AML-193 (cell line): ENCODE data around the gene LENEP.

Experiments used
- DNase-seq, 2 experiments: peaks; one replicate each; lab custom pipeline; 2025; lab: John Stamatoyannopoulos, UW

Gene LENEP

GRCh38 chr1:155026588-155026987, 33.2 kb downstream of the LENEP start:
- DNase-seq: no peak

GRCh38 chr1:155029513-155030242, 36.3 kb downstream of the LENEP start:
- no peak for DNase-seq

GRCh38 chr1:155030243-155030795, 36.9 kb downstream of the LENEP start:
- no peak for DNase-seq

- no peak for DNase-seq
These were observed 37.5 kb downstream of the LENEP start for GRCh38 chr1:155030899-155031298.

- no peak for DNase-seq
These were observed 39.5 kb downstream of the LENEP start for GRCh38 chr1:155032886-155033285.

GRCh38 chr1:155033524-155033923, 40.1 kb downstream of the LENEP start, which contains the start of the genes DCST1 and DCST2:
DCST1 (plus strand) TSS chr1:155033824; CDS start chr1:155034037, 213 bp downstream.
DCST2 (minus strand) TSS chr1:155033781; CDS start chr1:155033701, 80 bp downstream.
- DNase-seq: no peak

- DNase-seq: no peak
These were observed 41.2 kb downstream of the LENEP start for GRCh38 chr1:155034318-155035208.

GRCh38 chr1:155035936-155036335, 42.5 kb downstream of the LENEP start:
- DNase-seq: no peak

GRCh38 chr1:155037043-155037442, 43.7 kb downstream of the LENEP start:
- DNase-seq: no peak

GRCh38 chr1:155037851-155038441, 44.6 kb downstream of the LENEP start:
- DNase-seq: no peak

GRCh38 chr1:155038602-155039307, 45.4 kb downstream of the LENEP start:
- no peak for DNase-seq

GRCh38 chr1:155039308-155039669, 45.9 kb downstream of the LENEP start:
- DNase-seq: no peak

GRCh38 chr1:155040358-155041093, 47.1 kb downstream of the LENEP start:
- no peak for DNase-seq

- DNase-seq: no peak
These were observed 49.4 kb downstream of the LENEP start for GRCh38 chr1:155042789-155043188.

GRCh38 chr1:155043301-155043702, 49.9 kb downstream of the LENEP start:
- DNase-seq: no peak

- DNase-seq: no peak
These were observed 50.4 kb downstream of the LENEP start for GRCh38 chr1:155043793-155044192.
